Measurements from ENCODE around the gene GRK5. TPM values are rescaled to one million over a fixed set of nuclear protein-coding genes. Genes with fewer than 3 reads are reported as not detected.

The GRK5 gene
- total and polyA plus RNA-seq, 8 donors: 34.6 to 60.8 (median 54.5) TPM

DNA sequence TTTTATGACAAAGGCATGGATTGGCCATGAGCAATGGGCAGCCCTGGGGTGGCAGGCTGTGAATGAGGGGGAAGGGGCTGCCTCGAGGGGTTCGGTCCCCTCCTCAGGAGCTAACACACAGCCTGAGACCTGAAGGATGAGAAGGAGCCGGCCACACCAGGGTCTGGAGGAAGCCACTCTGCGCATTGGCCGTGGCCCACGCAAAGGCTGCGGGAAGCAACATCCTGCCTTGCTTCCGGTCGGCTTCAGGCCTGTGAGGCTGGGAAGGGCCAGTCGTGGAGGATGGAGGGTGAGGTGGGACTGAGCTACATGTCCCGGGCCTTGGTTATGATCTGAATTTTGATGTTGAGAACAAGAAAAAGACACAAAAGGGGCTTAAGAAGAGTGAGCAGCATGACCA lies 285.8 kb downstream of the GRK5 start:
- DNase-seq: no peak
- no peak for ATAC-seq
- intact Hi-C loops (cut with DNase I): no loop called here
- Histone ChIP-seq H3K27me3 (no peaks in the 10 kb centered on the region), H3K27ac (no peak overlapping the region), H3K4me3 (no peak overlapping the region), H3K4me1 (peaks cover 2 to 15% of the 10 kb centered on the region in 2 donors), H3K36me3 (no peaks in the 10 kb centered on the region), H3K9me3 (no peaks in the 10 kb centered on the region)
- TF ChIP-seq, protein P1, sequence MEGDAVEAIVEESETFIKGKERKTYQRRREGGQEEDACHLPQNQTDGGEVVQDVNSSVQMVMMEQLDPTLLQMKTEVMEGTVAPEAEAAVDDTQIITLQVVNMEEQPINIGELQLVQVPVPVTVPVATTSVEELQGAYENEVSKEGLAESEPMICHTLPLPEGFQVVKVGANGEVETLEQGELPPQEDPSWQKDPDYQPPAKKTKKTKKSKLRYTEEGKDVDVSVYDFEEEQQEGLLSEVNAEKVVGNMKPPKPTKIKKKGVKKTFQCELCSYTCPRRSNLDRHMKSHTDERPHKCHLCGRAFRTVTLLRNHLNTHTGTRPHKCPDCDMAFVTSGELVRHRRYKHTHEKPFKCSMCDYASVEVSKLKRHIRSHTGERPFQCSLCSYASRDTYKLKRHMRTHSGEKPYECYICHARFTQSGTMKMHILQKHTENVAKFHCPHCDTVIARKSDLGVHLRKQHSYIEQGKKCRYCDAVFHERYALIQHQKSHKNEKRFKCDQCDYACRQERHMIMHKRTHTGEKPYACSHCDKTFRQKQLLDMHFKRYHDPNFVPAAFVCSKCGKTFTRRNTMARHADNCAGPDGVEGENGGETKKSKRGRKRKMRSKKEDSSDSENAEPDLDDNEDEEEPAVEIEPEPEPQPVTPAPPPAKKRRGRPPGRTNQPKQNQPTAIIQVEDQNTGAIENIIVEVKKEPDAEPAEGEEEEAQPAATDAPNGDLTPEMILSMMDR (IDR thresholded peaks at IDR 0.05): no peak

GRCh38 chr10:119494236-119495020 lies 287.1 kb downstream of the GRK5 start:
- H3K27me3 ChIP-seq: no peaks in the 10 kb centered on the region
- peaks cover 2 to 12% of the 10 kb centered on the region in 2 donors for H3K4me1 ChIP-seq
- peak overlapping the region in 1 of 2 donors; percentile 21 for H3K27ac ChIP-seq
- no peaks in the 10 kb centered on the region for H3K36me3 ChIP-seq
- no peak overlapping the region for H3K4me3 ChIP-seq
- no peaks in the 10 kb centered on the region for H3K9me3 ChIP-seq
- TF ChIP-seq, protein P1 (IDR thresholded peaks at IDR 0.05): no peak
- DNase-seq (no peak), ATAC-seq (no peak)
- intact Hi-C loops (cut with DNase I): no loop called here

DNA sequence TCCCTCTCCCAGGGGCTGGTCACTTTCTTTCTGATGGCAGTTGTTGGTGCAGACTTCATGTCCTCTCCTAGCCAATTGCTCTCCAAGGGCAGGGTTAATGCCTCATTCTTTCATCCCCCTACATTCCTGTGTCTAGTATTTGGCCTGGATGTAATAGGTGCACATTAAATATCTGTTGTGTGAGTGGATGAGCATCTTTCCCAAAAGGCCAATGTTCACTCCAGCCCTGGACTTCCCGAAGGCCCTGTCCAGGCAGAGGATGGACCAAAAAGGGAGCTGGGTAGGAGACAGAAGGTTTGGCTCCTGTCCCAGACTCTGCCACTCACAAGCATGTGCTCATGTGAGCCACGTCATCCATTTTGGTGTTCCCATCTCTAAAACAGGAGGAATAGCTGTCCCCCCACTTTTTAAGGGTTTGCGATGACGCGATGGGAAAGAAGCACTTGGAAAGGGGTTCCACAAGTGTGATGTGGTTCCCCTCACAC lies 287.7 kb downstream of the GRK5 start:
- ATAC-seq: no peak
- no peaks in the 10 kb centered on the region for H3K9me3 ChIP-seq
- intact Hi-C loops (cut with DNase I): no loop called here

GRCh38 chr10:119495545-119495944 lies 288.2 kb downstream of the GRK5 start:
- ATAC-seq (no peak), DNase-seq (no peak)
- TF ChIP-seq, protein P1 (IDR thresholded peaks at IDR 0.05): no peak
- H3K27me3 ChIP-seq: no peaks in the 10 kb centered on the region
- no peak overlapping the region for H3K4me3 ChIP-seq
- H3K36me3 ChIP-seq: no peaks in the 10 kb centered on the region
- intact Hi-C loops (cut with DNase I): no loop called here
- H3K4me1 ChIP-seq: peaks cover 0 to 5% of the 10 kb centered on the region in 2 donors
- no peaks in the 10 kb centered on the region for H3K9me3 ChIP-seq
- no peak overlapping the region for H3K27ac ChIP-seq

More for the DNA sequence above, 287.7 kb downstream of the GRK5 start:
- Histone ChIP-seq H3K4me3 (no peak overlapping the region), H3K27ac (peak overlapping the region in 1 of 2 donors; percentile 21), H3K36me3 (no peaks in the 10 kb centered on the region), H3K4me1 (peaks cover 0 to 5% of the 10 kb centered on the region in 2 donors), H3K27me3 (no peaks in the 10 kb centered on the region)
- no peak for DNase-seq
- TF ChIP-seq, protein P1 (IDR thresholded peaks at IDR 0.05): no peak

- Histone ChIP-seq H3K4me3 (no peak overlapping the region), H3K27ac (no peak overlapping the region), H3K4me1 (peaks cover 0 to 5% of the 10 kb centered on the region in 2 donors), H3K36me3 (no peaks in the 10 kb centered on the region), H3K27me3 (no peaks in the 10 kb centered on the region), H3K9me3 (no peaks in the 10 kb centered on the region)
- TF ChIP-seq, protein P1 (IDR thresholded peaks at IDR 0.05): no peak
- ATAC-seq (no peak), DNase-seq (no peak)
- intact Hi-C loops (cut with DNase I): no loop called here
Measured at GRCh38 chr10:119496273-119496672, 288.9 kb downstream of the GRK5 start.

All from left lung (tissue), 10 donors.